Measurements from ENCODE around the gene OSM.

- TF ChIP-seq EZH2 (IDR thresholded peaks at IDR 0.05; ENCODE audit: insufficient read depth, poor library complexity, severe bottlenecking) = no peak
- TF ChIP-seq EZH2phosphoT487 (IDR thresholded peaks at IDR 0.05; ENCODE audit: insufficient read depth, low read depth) = no peak
Measured at GRCh38 chr22:30245181-30245984, 21.3 kb downstream of the OSM start.
